ENCODE data around the gene ZBP1. TPM values are rescaled to one million over a fixed set of nuclear protein-coding genes. Genes with fewer than 3 reads are reported as not detected.

ZBP1 gene
- total RNA-seq, 1 experiment from 2014 or later: not detected

DNA sequence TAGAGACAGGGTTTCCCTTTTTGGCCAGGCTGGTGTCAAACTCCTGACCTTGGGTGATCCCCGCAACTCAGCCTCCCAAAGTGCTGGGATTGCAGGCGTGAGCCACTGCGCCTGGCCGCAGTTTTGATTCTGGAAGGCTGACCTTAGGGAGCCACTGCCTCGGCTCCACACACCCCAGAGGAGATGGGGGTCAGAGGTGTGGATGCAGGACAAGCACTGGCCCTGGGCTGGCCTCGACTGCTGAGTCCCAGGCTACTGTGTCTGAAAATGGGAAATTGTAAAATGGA is 1.5 kb downstream of the ZBP1 start:
- Histone ChIP-seq H3K4me2 (ENCODE audit: low read length) (0 out of 2 replicates have a peak overlapping the region, but pooled peaks have one; percentile 41), H3K4me1 (ENCODE audit: control insufficient read depth in 1 of 2, insufficient read depth in 2 of 2, low read length in 2 of 2) (peaks cover 6 to 18% of the 10 kb centered on the region in 2 experiments), H3K36me3 (ENCODE audit: control insufficient read depth in 1 of 2, insufficient read depth in 2 of 2, low read length in 2 of 2) (no peaks in the 10 kb centered on the region), H4K20me1 (ENCODE audit: insufficient read depth) (no peaks in the 10 kb centered on the region), H3K79me2 (ENCODE audit: insufficient read depth, low read length) (no peaks in the 10 kb centered on the region), H3K27ac (ENCODE audit: low read depth, low read length) (no peak overlapping the region), H2AFZ (ENCODE audit: low read depth, low read length, poor library complexity, severe bottlenecking) (no peak overlapping the region), H3K27me3 (ENCODE audit: insufficient read depth, low read length) (peaks cover 29% of the 10 kb centered on the region; the same call in 1 of the 2 replicates), H3K4me3 (replicated peaks in 1 of 2; ENCODE audit: low read depth in 1 of 2, low read length in 2 of 2) (no peak overlapping the region), H3K9ac (ENCODE audit: low read length) (no peak overlapping the region), H3K9me3 (ENCODE audit: control insufficient read depth in 1 of 2, insufficient read depth in 1 of 2, low read depth in 1 of 2, low read length in 2 of 2) (no peaks in the 10 kb centered on the region), H3K9me2 (ENCODE audit: insufficient read depth) (no peaks in the 10 kb centered on the region)
- TF ChIP-seq CBX3 (IDR thresholded peaks at IDR 0.05; ENCODE audit: low read depth): no peak
- no peak for TF ChIP-seq JUND (IDR thresholded peaks at IDR 0.05)
- TF ChIP-seq POLR2AphosphoS5 (IDR thresholded peaks at IDR 0.05; ENCODE audit: low read depth, low read length): no peak
- TF ChIP-seq MAX (IDR thresholded peaks at IDR 0.05): no peak
- no peak for TF ChIP-seq SP1 (IDR thresholded peaks at IDR 0.05; ENCODE audit: low read depth)
- no peak for TF ChIP-seq CTCF (IDR thresholded peaks at IDR 0.05 in 2 of 3, conservative IDR thresholded peaks at IDR 0.05 in 1 of 3; ENCODE audit: borderline replicate concordance in 1 of 3, insufficient read depth in 1 of 3, low read depth in 2 of 3, low read length in 2 of 3)
- no peak for TF ChIP-seq ZNF274 (IDR thresholded peaks at IDR 0.05; ENCODE audit: low read depth, low read length)
- no peak for TF ChIP-seq POLR2A (IDR thresholded peaks at IDR 0.05; ENCODE audit: borderline replicate concordance, extremely low read depth, insufficient read depth, insufficient read length)
- DNase-seq (ENCODE audit: low read depth, low spot score) (no peak), ATAC-seq (no peak)
- POLR2A ChIA-PET: no interaction called here
- CTCF ChIA-PET: no interaction called here
- intact Hi-C loops (cut with micrococcal nuclease): no loop called here
- RAD21 ChIA-PET (ENCODE audit: low non-redundant PET in 1 of 2, low total read pairs in 2 of 2, uncharacterized antibody in 2 of 2, unreplicated experiment in 2 of 2): no interaction called here
- BruUV-seq (replicated peaks): no TSS peak

Measured in HCT116 (cell line).